Smooth muscle cell of the umbilical artery (primary cell): ENCODE data around the gene MORC4. TPM values are rescaled to one million over a fixed set of nuclear protein-coding genes. Genes with fewer than 3 reads are reported as not detected.

ENCODE experiments used
- total RNA-seq: library from RNA; depleted of rRNA; stranded (reverse); fragments of >200 nt; gene quantifications from 2 replicates; pipeline ENCODE4 v1.2.3, GENCODE V29; 2014

MORC4 gene
- 59.4 and 112 TPM in 2 replicates for total RNA-seq

DNA sequence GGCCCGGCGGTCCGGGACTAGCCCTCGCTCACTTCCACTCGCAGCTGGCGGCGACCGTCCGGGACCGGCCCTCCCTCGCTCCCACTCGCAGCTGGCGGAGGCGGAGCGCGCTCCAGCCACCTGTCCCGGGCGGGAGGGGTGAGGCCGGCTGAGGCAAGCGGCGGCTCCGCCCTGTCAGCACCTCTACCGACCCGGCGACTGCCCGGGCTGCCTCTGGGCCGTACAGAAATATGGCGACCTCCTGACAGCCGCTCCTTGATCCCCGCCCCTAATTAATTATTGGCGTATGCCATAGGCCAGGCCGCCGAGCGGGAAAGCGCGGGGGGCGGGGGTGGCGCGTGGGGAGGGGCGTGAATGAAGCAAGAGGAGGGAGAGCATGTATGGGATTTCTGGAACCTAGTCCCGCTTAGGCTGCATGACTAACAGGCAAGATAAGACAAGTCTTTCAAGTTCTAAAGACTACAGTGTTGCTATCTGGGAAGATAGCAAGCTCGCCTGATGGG, at the start of gene MORC4:
MORC4 (minus strand) TSS at position 200 of the 503 bp plus-strand sequence. CDS start 243 bp downstream, outside the sequence.

GRCh38 chrX:106919932-106920452, 80.0 kb downstream of the MORC4 start, which contains the start of gene CLDN2:
Gene CLDN2, plus strand, starts transcription at chrX:106920402. Its CDS starts 7,827 bp downstream, at chrX:106928229.

DNA sequence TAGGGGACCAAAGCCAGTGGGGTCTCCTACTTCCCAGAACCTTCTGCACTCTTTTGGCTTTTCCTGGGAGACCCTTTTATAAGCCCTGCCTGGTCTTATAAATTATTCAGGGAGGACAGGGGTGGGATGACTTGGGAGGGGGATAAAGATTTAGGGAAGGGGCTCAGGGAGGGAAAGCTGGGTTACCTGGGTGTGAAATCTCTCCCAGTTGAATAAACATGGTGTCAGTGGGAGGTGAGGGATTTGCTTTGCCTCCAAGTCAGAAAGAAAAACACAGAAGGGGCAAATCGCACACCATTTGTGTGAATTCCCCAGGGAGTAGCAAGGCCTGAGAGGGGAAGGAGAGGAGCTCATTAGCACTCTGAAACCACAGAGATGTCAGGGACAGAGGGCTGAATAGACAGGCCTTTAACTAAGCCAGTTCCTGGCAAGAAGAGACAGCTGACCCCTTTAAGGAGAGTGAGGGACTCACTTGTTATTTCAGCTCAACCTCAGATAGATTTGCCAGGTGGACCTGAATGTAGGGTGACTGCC, 96.7 kb downstream of the MORC4 start, which contains the start of gene RIPPLY1:
RIPPLY1 (minus strand) TSS at position 51 of the 534 bp plus-strand sequence. CDS start 54 bp downstream, outside the sequence.

Other genes starting within 250 kb of the MORC4 start
- gene TBC1D8B, start 197.5 kb downstream of the MORC4 start, total RNA-seq = 36.2 and 44.4 TPM in 2 replicates
- gene RIPPLY1, start 96.9 kb downstream of the MORC4 start, total RNA-seq = not detected in 2 replicates
- gene CLDN2, start 79.8 kb downstream of the MORC4 start, total RNA-seq = 0.14 TPM in 1 of 2 replicates, not detected in the other
- 14.5 and 14.6 TPM in 2 replicates for gene RBM41, start 118.6 kb upstream of the MORC4 start, total RNA-seq
- not detected in 2 replicates for gene NUP62CL, start 206.2 kb upstream of the MORC4 start, total RNA-seq
- gene DNAAF6, start 206.4 kb upstream of the MORC4 start, total RNA-seq = not detected in 2 replicates